ENCODE data around the gene CMPK2. TPM values are rescaled to one million over a fixed set of nuclear protein-coding genes. Genes with fewer than 3 reads are reported as not detected.
A peak's percentile ranks its signal among the peaks of the same experiment; 100 is the strongest.

Gene CMPK2
- total and polyA plus RNA-seq, 9 of the 15 experiments (the other 6 are each of a cell fraction or from before 2014, with no cell fraction given) = 2.6 to 10.5 (median 5.0) TPM

- TF ChIP-seq ADNP (tag; IDR thresholded peaks at IDR 0.05) = no peak
- no peak for TF ChIP-seq ETS2 (tag; IDR thresholded peaks at IDR 0.05; ENCODE audit: borderline replicate concordance, poor library complexity, severe bottlenecking)
- no peak for TF ChIP-seq MGA (IDR thresholded peaks at IDR 0.05)
- TF ChIP-seq ARNT (IDR thresholded peaks at IDR 0.05) = peak in 1 of 2 experiments; percentile 64; a peak in 1 of 4 replicates
- 0 out of 2 replicates have a peak, but pooled peaks have one; percentile 27 for TF ChIP-seq EHMT2 (IDR thresholded peaks at IDR 0.05)
- TF ChIP-seq NFE2 (IDR thresholded peaks at IDR 0.05; ENCODE audit: low read depth) = 0 out of 2 replicates have a peak, but pooled peaks have one; percentile 16
- TF ChIP-seq SIRT6 (IDR thresholded peaks at IDR 0.05; ENCODE audit: low read depth, low read length) = no peak
- no peak for TF ChIP-seq PTRF (tag; IDR thresholded peaks at IDR 0.05)
- peak; percentile 87 for TF ChIP-seq ZFP36 (IDR thresholded peaks at IDR 0.05; ENCODE audit: low read depth, low read length, partially characterized antibody)
- 0 out of 2 replicates have a peak, but pooled peaks have one; percentile 38 for TF ChIP-seq MYNN (IDR thresholded peaks at IDR 0.05)
- no peak for TF ChIP-seq MYNN (CRISPR knock-in tag; IDR thresholded peaks at IDR 0.05)
- TF ChIP-seq SMARCE1 (IDR thresholded peaks at IDR 0.05) = no peak
- no peak for TF ChIP-seq ZNF41 (CRISPR knock-in tag; conservative IDR thresholded peaks at IDR 0.05)
- no peak for TF ChIP-seq KDM2B (CRISPR knock-in tag; IDR thresholded peaks at IDR 0.05)
- TF ChIP-seq ZNF717 (CRISPR knock-in tag; IDR thresholded peaks at IDR 0.05) = no peak
- 0 out of 2 replicates have a peak, but pooled peaks have one; percentile 31 for TF ChIP-seq HCFC1 (IDR thresholded peaks at IDR 0.05; ENCODE audit: low read depth, low read length)
- TF ChIP-seq HNRNPK (IDR thresholded peaks at IDR 0.05; ENCODE audit: low read depth, low read length, poor library complexity, severe bottlenecking) = no peak
- TF ChIP-seq, protein P1, sequence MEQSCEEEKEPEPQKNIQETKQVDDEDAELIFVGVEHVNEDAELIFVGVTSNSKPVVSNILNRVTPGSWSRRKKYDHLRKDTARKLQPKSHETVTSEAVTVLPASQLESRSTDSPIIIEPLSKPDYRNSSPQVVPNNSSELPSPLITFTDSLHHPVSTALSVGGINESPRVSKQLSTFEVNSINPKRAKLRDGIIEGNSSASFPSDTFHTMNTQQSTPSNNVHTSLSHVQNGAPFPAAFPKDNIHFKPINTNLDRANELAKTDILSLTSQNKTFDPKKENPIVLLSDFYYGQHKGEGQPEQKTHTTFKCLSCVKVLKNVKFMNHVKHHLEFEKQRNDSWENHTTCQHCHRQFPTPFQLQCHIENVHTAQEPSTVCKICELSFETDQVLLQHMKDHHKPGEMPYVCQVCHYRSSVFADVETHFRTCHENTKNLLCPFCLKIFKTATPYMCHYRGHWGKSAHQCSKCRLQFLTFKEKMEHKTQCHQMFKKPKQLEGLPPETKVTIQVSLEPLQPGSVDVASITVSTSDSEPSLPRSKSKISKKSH (CRISPR knock-in tag; IDR thresholded peaks at IDR 0.05) = peak; percentile 99
Observed at GRCh38 chr2:6845312-6845711, 20.4 kb downstream of the CMPK2 start (continued).

Data from K562 (cell line).